ENCODE measurements around the gene FERMT1.
"Not testable (repeated sequence)": the region's sequence is repeated elsewhere in the genome, so short reads cannot be mapped to it uniquely, and the experiment has no call there.

FERMT1 gene

DNA sequence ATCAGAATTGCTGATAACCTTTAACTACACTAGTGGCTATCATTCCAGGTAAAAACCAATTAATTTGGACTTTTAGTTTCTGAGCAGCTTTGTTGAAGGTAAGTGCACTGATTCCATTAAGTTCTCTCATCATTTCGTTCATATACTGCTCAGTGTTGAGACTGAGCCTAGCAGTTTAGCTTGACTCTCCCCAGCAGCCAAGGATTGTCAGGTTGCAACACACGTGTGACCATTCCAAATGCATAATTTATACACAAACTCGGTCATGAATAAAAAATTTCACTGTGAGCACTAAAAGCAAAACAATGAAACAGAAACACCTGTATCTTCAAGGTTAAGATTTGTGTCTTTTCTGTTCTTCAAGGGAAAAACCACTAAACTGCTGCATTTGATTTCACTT, 8.9 kb downstream of the FERMT1 start:
- H4K20me1 ChIP-seq (ENCODE audit: low read depth, low read length): no peaks in the 10 kb centered on the region
- H3K4me3 ChIP-seq (ENCODE audit: insufficient read depth, low read length, poor library complexity, severe bottlenecking): no peak overlapping the region
- no peaks in the 10 kb centered on the region for H3K9me2 ChIP-seq (replicated peaks; ENCODE audit: insufficient read depth, low read length)
- no peak overlapping the region for H3K27ac ChIP-seq (ENCODE audit: low read depth, low read length)
- no peaks in the 10 kb centered on the region for H3K27me3 ChIP-seq (ENCODE audit: low read length)
- H3F3A ChIP-seq (ENCODE audit: insufficient read depth): no peaks in the 10 kb centered on the region
- H3K4me2 ChIP-seq (ENCODE audit: low read depth, low read length, poor library complexity, severe bottlenecking): no peak overlapping the region
- H2AFZ ChIP-seq (ENCODE audit: low read depth, low read length, severe bottlenecking): no peak overlapping the region
- no peaks in the 10 kb centered on the region for H3K36me3 ChIP-seq (ENCODE audit: low read length)
- no peak overlapping the region for H3K9ac ChIP-seq (ENCODE audit: low read length)
- TF ChIP-seq, protein P1, sequence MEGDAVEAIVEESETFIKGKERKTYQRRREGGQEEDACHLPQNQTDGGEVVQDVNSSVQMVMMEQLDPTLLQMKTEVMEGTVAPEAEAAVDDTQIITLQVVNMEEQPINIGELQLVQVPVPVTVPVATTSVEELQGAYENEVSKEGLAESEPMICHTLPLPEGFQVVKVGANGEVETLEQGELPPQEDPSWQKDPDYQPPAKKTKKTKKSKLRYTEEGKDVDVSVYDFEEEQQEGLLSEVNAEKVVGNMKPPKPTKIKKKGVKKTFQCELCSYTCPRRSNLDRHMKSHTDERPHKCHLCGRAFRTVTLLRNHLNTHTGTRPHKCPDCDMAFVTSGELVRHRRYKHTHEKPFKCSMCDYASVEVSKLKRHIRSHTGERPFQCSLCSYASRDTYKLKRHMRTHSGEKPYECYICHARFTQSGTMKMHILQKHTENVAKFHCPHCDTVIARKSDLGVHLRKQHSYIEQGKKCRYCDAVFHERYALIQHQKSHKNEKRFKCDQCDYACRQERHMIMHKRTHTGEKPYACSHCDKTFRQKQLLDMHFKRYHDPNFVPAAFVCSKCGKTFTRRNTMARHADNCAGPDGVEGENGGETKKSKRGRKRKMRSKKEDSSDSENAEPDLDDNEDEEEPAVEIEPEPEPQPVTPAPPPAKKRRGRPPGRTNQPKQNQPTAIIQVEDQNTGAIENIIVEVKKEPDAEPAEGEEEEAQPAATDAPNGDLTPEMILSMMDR (IDR thresholded peaks at IDR 0.05; ENCODE audit: insufficient read depth, low read length, poor library complexity, severe bottlenecking): no peak
- TF ChIP-seq EZH2phosphoT487 (conservative IDR thresholded peaks at IDR 0.05; ENCODE audit: low read length): no peak
- no peaks in the 10 kb centered on the region for H3K79me2 ChIP-seq (ENCODE audit: insufficient read depth, low read length)
- H3K9me3 ChIP-seq (ENCODE audit: insufficient read depth, low read length): no peaks in the 10 kb centered on the region

- H3K9me3 ChIP-seq (ENCODE audit: insufficient read depth, low read length); H3K27me3 ChIP-seq (ENCODE audit: low read length): not testable (repeated sequence)
Measured at GRCh38 chr20:6112965-6113364, 9.9 kb downstream of the FERMT1 start.

DNA sequence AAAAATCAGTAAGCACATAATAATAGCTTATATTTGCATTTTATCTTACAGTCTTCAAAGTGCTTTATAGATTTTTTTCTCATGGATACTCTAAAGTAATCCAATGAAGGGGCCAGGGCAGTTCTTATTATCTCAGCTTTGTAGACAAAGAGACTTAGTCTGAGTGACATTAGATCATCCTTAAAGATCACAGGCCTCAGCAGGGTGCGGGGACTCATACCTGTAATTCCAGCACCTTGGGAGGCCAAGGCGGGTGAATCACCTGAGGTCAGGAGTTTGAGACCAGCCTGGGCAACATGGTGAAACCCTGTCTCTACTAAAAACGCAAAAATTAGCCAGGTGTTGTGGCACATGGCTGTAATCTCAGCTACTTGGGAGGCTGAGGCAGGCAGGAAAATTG, 14.5 kb downstream of the FERMT1 start:
- no peaks in the 10 kb centered on the region for H3K9me2 ChIP-seq (replicated peaks; ENCODE audit: insufficient read depth, low read length)
- no peak overlapping the region for H3K4me3 ChIP-seq (ENCODE audit: insufficient read depth, low read length, poor library complexity, severe bottlenecking)
- TF ChIP-seq, protein P1 (IDR thresholded peaks at IDR 0.05; ENCODE audit: insufficient read depth, low read length, poor library complexity, severe bottlenecking): no peak
- no peak for TF ChIP-seq EZH2phosphoT487 (conservative IDR thresholded peaks at IDR 0.05; ENCODE audit: low read length)
- no peak overlapping the region for H3K27ac ChIP-seq (ENCODE audit: low read depth, low read length)
- H4K20me1 ChIP-seq (ENCODE audit: low read depth, low read length): no peaks in the 10 kb centered on the region
- H3K9ac ChIP-seq (ENCODE audit: low read length): no peak overlapping the region
- no peaks in the 10 kb centered on the region for H3K27me3 ChIP-seq (ENCODE audit: low read length)
- H2AFZ ChIP-seq (ENCODE audit: low read depth, low read length, severe bottlenecking): no peak overlapping the region
- H3K4me2 ChIP-seq (ENCODE audit: low read depth, low read length, poor library complexity, severe bottlenecking): no peak overlapping the region
- H3F3A ChIP-seq (ENCODE audit: insufficient read depth): no peaks in the 10 kb centered on the region
- no peaks in the 10 kb centered on the region for H3K36me3 ChIP-seq (ENCODE audit: low read length)
- no peaks in the 10 kb centered on the region for H3K9me3 ChIP-seq (ENCODE audit: insufficient read depth, low read length)
- H3K79me2 ChIP-seq (ENCODE audit: insufficient read depth, low read length): no peaks in the 10 kb centered on the region

More at GRCh38 chr20:6112965-6113364, 9.9 kb downstream of the FERMT1 start:
- H3K4me2 ChIP-seq (ENCODE audit: low read depth, low read length, poor library complexity, severe bottlenecking); H3K27ac ChIP-seq (ENCODE audit: low read depth, low read length); H4K20me1 ChIP-seq (ENCODE audit: low read depth, low read length); H3F3A ChIP-seq (ENCODE audit: insufficient read depth); H3K9ac ChIP-seq (ENCODE audit: low read length); H3K9me2 ChIP-seq (replicated peaks; ENCODE audit: insufficient read depth, low read length); H3K79me2 ChIP-seq (ENCODE audit: insufficient read depth, low read length); H3K4me3 ChIP-seq (ENCODE audit: insufficient read depth, low read length, poor library complexity, severe bottlenecking); H2AFZ ChIP-seq (ENCODE audit: low read depth, low read length, severe bottlenecking); H3K36me3 ChIP-seq (ENCODE audit: low read length): not testable (repeated sequence)

DNA sequence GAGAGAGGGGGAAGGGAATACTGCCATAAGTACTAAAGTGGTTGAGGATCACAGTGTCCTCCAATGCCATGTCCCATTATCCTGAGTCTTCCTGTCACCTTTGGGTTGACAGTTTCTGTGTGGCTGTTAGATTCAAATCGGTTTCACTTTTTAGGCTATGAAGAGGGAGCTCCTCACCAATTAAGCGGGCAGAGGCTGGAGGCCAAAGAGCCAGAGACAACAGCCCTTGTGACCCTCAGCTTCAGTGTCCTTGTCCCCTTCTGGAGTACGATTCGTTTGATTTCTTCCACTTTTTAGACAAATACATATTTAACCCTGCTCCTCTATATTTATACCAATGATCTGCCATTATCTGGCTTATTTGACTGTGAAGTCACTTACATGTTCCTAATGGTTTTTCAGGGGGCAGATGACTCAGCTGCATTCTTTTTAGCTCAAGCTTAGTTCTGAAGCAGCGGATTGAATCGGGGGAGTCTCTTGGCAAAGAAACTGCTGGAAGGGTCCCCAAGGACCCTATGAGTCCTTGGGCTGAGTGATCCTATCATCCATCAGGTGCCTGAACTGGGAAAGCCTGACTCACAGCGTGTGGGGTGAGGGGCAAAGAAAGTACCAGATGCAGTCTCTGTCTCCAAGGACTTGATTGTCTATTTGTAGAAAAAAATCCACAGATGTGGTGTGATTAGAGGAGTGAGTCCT, 18.2 kb downstream of the FERMT1 start:
- Histone ChIP-seq H3K4me3 (ENCODE audit: insufficient read depth, low read length, poor library complexity, severe bottlenecking) (no peak overlapping the region), H3F3A (ENCODE audit: insufficient read depth) (no peaks in the 10 kb centered on the region), H3K27ac (ENCODE audit: low read depth, low read length) (no peak overlapping the region), H3K9me2 (replicated peaks; ENCODE audit: insufficient read depth, low read length) (no peaks in the 10 kb centered on the region), H4K20me1 (ENCODE audit: low read depth, low read length) (no peaks in the 10 kb centered on the region), H3K9me3 (ENCODE audit: insufficient read depth, low read length) (no peaks in the 10 kb centered on the region), H3K4me2 (ENCODE audit: low read depth, low read length, poor library complexity, severe bottlenecking) (no peak overlapping the region), H3K79me2 (ENCODE audit: insufficient read depth, low read length) (no peaks in the 10 kb centered on the region), H3K27me3 (ENCODE audit: low read length) (no peaks in the 10 kb centered on the region), H3K36me3 (ENCODE audit: low read length) (no peaks in the 10 kb centered on the region), H2AFZ (ENCODE audit: low read depth, low read length, severe bottlenecking) (no peak overlapping the region), H3K9ac (ENCODE audit: low read length) (no peak overlapping the region)
- TF ChIP-seq, protein P1 (IDR thresholded peaks at IDR 0.05; ENCODE audit: insufficient read depth, low read length, poor library complexity, severe bottlenecking): no peak
- TF ChIP-seq EZH2phosphoT487 (conservative IDR thresholded peaks at IDR 0.05; ENCODE audit: low read length): no peak
